IPS-15b (cell line): ENCODE measurements around the gene CACHD1.

Experiments
- H3K27me3 ChIP-seq: one replicate; pipeline ENCODE4 v1.6.1; 2013; ENCODE audit warnings: low read length; ENCODE audit not compliant: control insufficient read depth, insufficient read depth
- H3K36me3 ChIP-seq: one replicate; pipeline ENCODE4 v1.6.1; 2013; ENCODE audit warnings: low read length; ENCODE audit not compliant: control insufficient read depth, insufficient read depth
- H3K4me1 ChIP-seq: one replicate; pipeline ENCODE4 v1.6.1; 2013; ENCODE audit warnings: mild to moderate bottlenecking, low read length; ENCODE audit not compliant: control insufficient read depth, insufficient read depth
- H3K4me3 ChIP-seq: one replicate; pipeline ENCODE4 v1.5.1; 2013; ENCODE audit warnings: low read depth, low read length
- H3K9ac ChIP-seq: one replicate; pipeline ENCODE4 v1.6.1; 2013; ENCODE audit warnings: low read depth, mild to moderate bottlenecking, low read length
- H3K9me3 ChIP-seq: one replicate; pipeline ENCODE4 v1.6.1; 2013; ENCODE audit warnings: mild to moderate bottlenecking, low read length; ENCODE audit not compliant: control insufficient read depth, insufficient read depth

Gene CACHD1

GRCh38 chr1:64530969-64531692 lies 61.2 kb downstream of the CACHD1 start:
- Histone ChIP-seq H3K9ac (no peak overlapping the region), H3K4me1 (peaks cover 19% of the 10 kb centered on the region), H3K36me3 (no peaks in the 10 kb centered on the region), H3K9me3 (no peaks in the 10 kb centered on the region), H3K4me3 (no peak overlapping the region), H3K27me3 (no peaks in the 10 kb centered on the region)

- no peaks in the 10 kb centered on the region for H3K9me3 ChIP-seq
- H3K9ac ChIP-seq: no peak overlapping the region
- no peak overlapping the region for H3K4me3 ChIP-seq
- no peaks in the 10 kb centered on the region for H3K36me3 ChIP-seq
- H3K4me1 ChIP-seq: peaks cover 19% of the 10 kb centered on the region
- H3K27me3 ChIP-seq: no peaks in the 10 kb centered on the region
Measured at GRCh38 chr1:64532646-64533045, 62.7 kb downstream of the CACHD1 start.

- Histone ChIP-seq H3K36me3 (no peaks in the 10 kb centered on the region), H3K9ac (no peak overlapping the region), H3K4me1 (peaks cover 39% of the 10 kb centered on the region), H3K4me3 (no peak overlapping the region), H3K9me3 (no peaks in the 10 kb centered on the region), H3K27me3 (no peaks in the 10 kb centered on the region)
Measured at GRCh38 chr1:64535938-64536835, 66.3 kb downstream of the CACHD1 start.

- Histone ChIP-seq H3K4me1 (peaks cover 39% of the 10 kb centered on the region), H3K36me3 (no peaks in the 10 kb centered on the region), H3K4me3 (no peak overlapping the region), H3K27me3 (no peaks in the 10 kb centered on the region), H3K9ac (no peak overlapping the region), H3K9me3 (no peaks in the 10 kb centered on the region)
Measured at GRCh38 chr1:64536836-64537490, 67.0 kb downstream of the CACHD1 start.

GRCh38 chr1:64537942-64538341 lies 68.0 kb downstream of the CACHD1 start:
- no peak overlapping the region for H3K4me3 ChIP-seq

GRCh38 chr1:64538389-64538788 lies 68.5 kb downstream of the CACHD1 start:
- no peak overlapping the region for H3K9ac ChIP-seq
- H3K4me3 ChIP-seq: no peak overlapping the region
- H3K9me3 ChIP-seq: no peaks in the 10 kb centered on the region
- H3K27me3 ChIP-seq: no peaks in the 10 kb centered on the region
- H3K4me1 ChIP-seq: peaks cover 44% of the 10 kb centered on the region
- H3K36me3 ChIP-seq: no peaks in the 10 kb centered on the region

More at GRCh38 chr1:64537942-64538341, 68.0 kb downstream of the CACHD1 start:
- H3K36me3 ChIP-seq: no peaks in the 10 kb centered on the region
- H3K9me3 ChIP-seq: no peaks in the 10 kb centered on the region
- no peak overlapping the region for H3K9ac ChIP-seq
- H3K4me1 ChIP-seq: peaks cover 44% of the 10 kb centered on the region
- H3K27me3 ChIP-seq: no peaks in the 10 kb centered on the region

- H3K9ac ChIP-seq: no peak overlapping the region
- H3K4me3 ChIP-seq: no peak overlapping the region
- H3K36me3 ChIP-seq: no peaks in the 10 kb centered on the region
- H3K27me3 ChIP-seq: no peaks in the 10 kb centered on the region
- H3K9me3 ChIP-seq: no peaks in the 10 kb centered on the region
- H3K4me1 ChIP-seq: peaks cover 44% of the 10 kb centered on the region
Measured at GRCh38 chr1:64539289-64539688, 69.4 kb downstream of the CACHD1 start.

GRCh38 chr1:64539781-64540218 lies 69.9 kb downstream of the CACHD1 start:
- Histone ChIP-seq H3K36me3 (no peaks in the 10 kb centered on the region), H3K27me3 (no peaks in the 10 kb centered on the region), H3K9ac (peak overlapping the region; percentile 32), H3K9me3 (no peaks in the 10 kb centered on the region), H3K4me1 (peaks cover 47% of the 10 kb centered on the region), H3K4me3 (no peak overlapping the region)

- H3K9ac ChIP-seq: no peak overlapping the region
- H3K36me3 ChIP-seq: no peaks in the 10 kb centered on the region
- no peaks in the 10 kb centered on the region for H3K9me3 ChIP-seq
- peaks cover 50% of the 10 kb centered on the region for H3K4me1 ChIP-seq
- no peaks in the 10 kb centered on the region for H3K27me3 ChIP-seq
- H3K4me3 ChIP-seq: no peak overlapping the region
Measured at GRCh38 chr1:64540265-64540791, 70.4 kb downstream of the CACHD1 start.

GRCh38 chr1:64542118-64542517 lies 72.2 kb downstream of the CACHD1 start:
- H3K4me1 ChIP-seq: peaks cover 50% of the 10 kb centered on the region
- H3K27me3 ChIP-seq: no peaks in the 10 kb centered on the region
- no peaks in the 10 kb centered on the region for H3K36me3 ChIP-seq
- no peaks in the 10 kb centered on the region for H3K9me3 ChIP-seq
- no peak overlapping the region for H3K4me3 ChIP-seq
- H3K9ac ChIP-seq: no peak overlapping the region

GRCh38 chr1:64543831-64544230 lies 73.9 kb downstream of the CACHD1 start:
- Histone ChIP-seq H3K9me3 (no peaks in the 10 kb centered on the region), H3K4me1 (peaks cover 42% of the 10 kb centered on the region), H3K27me3 (no peaks in the 10 kb centered on the region), H3K4me3 (no peak overlapping the region), H3K9ac (no peak overlapping the region), H3K36me3 (no peaks in the 10 kb centered on the region)
